Suprapubic skin (tissue), 4 donors: Measurements from ENCODE around the gene SH3BP4.

Experiments used
- CTCF ChIP-seq, 2 donors: fragments of 200-600 bp in 1 of 2; fragments of 450-650 bp in 1 of 2; sonication (generic) in 1 of 2; IDR thresholded peaks; one replicate each; pipeline ENCODE4 v1.5.1; 2016 to 2019; ENCODE audit warnings: antibody characterized with exemption in 2 of 2, mild to moderate bottlenecking in 1 of 2, moderate library complexity in 1 of 2
- EP300 ChIP-seq: sonication (generic); formaldehyde crosslinking; IDR thresholded peaks from one replicate; pipeline ENCODE4 v1.6.1; 2017; ENCODE audit warnings: antibody characterized with exemption
- POLR2A ChIP-seq, 2 donors: fragments of 450-650 bp; IDR thresholded peaks; one replicate each; pipeline ENCODE4 v1.6.1; 2017; ENCODE audit warnings: antibody characterized with exemption in 2 of 2, mild to moderate bottlenecking in 2 of 2, moderate library complexity in 2 of 2
- POLR2AphosphoS5 ChIP-seq, 3 donors: sonication (generic); formaldehyde crosslinking; IDR thresholded peaks; one replicate each; pipeline ENCODE4 v1.6.1; 2017; ENCODE audit warnings: antibody characterized with exemption in 3 of 3

- TF ChIP-seq POLR2A (IDR thresholded peaks at IDR 0.05) (no peak), CTCF (IDR thresholded peaks at IDR 0.05) (no peak), POLR2AphosphoS5 (IDR thresholded peaks at IDR 0.05) (no peak), EP300 (no peak)
Observed at GRCh38 chr2:234931371-234931770, 20.4 kb upstream of the SH3BP4 start.
